LNCAP (cell line): Measurements from ENCODE around the gene BCAS3.

Experiments used
- CTCF ChIP-seq: fragments of 450-650 bp; IDR thresholded peaks from 2 replicates; pipeline ENCODE4 v1.5.1; 2017; ENCODE audit warnings: mild to moderate bottlenecking

BCAS3 gene

GRCh38 chr17:61416540-61417363, 739.1 kb downstream of the BCAS3 start:
- peak; percentile 97 for TF ChIP-seq CTCF

- no peak for TF ChIP-seq CTCF
These were observed 740.8 kb downstream of the BCAS3 start for GRCh38 chr17:61418449-61418848.

GRCh38 chr17:61419496-61420046, 741.9 kb downstream of the BCAS3 start:
- TF ChIP-seq CTCF: no peak

- no peak for TF ChIP-seq CTCF
These were observed 742.4 kb downstream of the BCAS3 start for GRCh38 chr17:61420052-61420451.

GRCh38 chr17:61420745-61421398, 743.2 kb downstream of the BCAS3 start:
- no peak for TF ChIP-seq CTCF

GRCh38 chr17:61421460-61421859, 743.8 kb downstream of the BCAS3 start:
- TF ChIP-seq CTCF: no peak

- TF ChIP-seq CTCF: no peak
These were observed 744.6 kb downstream of the BCAS3 start for GRCh38 chr17:61422116-61422799.
